ENCODE data around the gene CATSPERD. TPM values are rescaled to one million over a fixed set of nuclear protein-coding genes. Genes with fewer than 3 reads are reported as not detected.

Gene CATSPERD
- total RNA-seq, 2 experiments from 2014 or later, result not detected

GRCh38 chr19:5803752-5804515 lies 83.5 kb downstream of the CATSPERD start:
- peak; percentile 97 for ATAC-seq
- H3K36me3 Mint-ChIP-seq (ENCODE audit: low read depth), result no peaks in the 10 kb centered on the region
- peak; percentile 98 for DNase-seq
- H3K27ac Mint-ChIP-seq, result peak overlapping the region; percentile 47
- H3K9me3 Mint-ChIP-seq (ENCODE audit: low read depth), result no peaks in the 10 kb centered on the region
- peaks cover 21% of the 10 kb centered on the region for H3K4me1 Mint-ChIP-seq
- ChIA-PET CTCF (interaction anchor here (0.5 to 2.3 kb wide), 33 partner anchors 9 to 1365 kb away, joined by 3 to 37 read pairs (median 4); partner anchors contain the start of genes CATSPERD, DUS3L, NDUFA11 and RANBP3), POLR2A (interaction anchor here (0.6 to 1.6 kb wide), 7 partner anchors 9 to 117 kb away, joined by 3 to 18 read pairs (median 3); partner anchors contain the start of genes NDUFA11 and VMAC)
- H3K4me3 Mint-ChIP-seq, result peak overlapping the region; percentile 63
- intact Hi-C loops (cut with DNase I, micrococcal nuclease), result loop anchor here (1.0 to 5.0 kb wide), 12 partner anchors 13 to 589 kb away; partner anchors contain the start of genes DUS3L (in 2 of the 2), NDUFA11 (in 2 of the 2), CATSPERD (in 1 of the 2) and GTF2F1 (in 1 of the 2)
- peaks cover 20% of the 10 kb centered on the region for H3K27me3 Mint-ChIP-seq

- H3K36me3 Mint-ChIP-seq (ENCODE audit: low read depth), result no peaks in the 10 kb centered on the region
- POLR2A ChIA-PET, result interaction anchor here (0.6 to 1.6 kb wide), 5 partner anchors 10 to 118 kb away, joined by 3 to 18 read pairs (median 7); partner anchors contain the start of genes NDUFA11 and VMAC
- peak within 1 kb of the TSS; percentile 12 for H3K27ac Mint-ChIP-seq
- no peaks in the 10 kb centered on the region for H3K9me3 Mint-ChIP-seq (ENCODE audit: low read depth)
- ATAC-seq, result no peak
- peak within 1 kb of the TSS; percentile 63 for H3K4me3 Mint-ChIP-seq
- intact Hi-C loops (cut with DNase I, micrococcal nuclease), result loop anchor here (1.0 to 5.0 kb wide), 12 partner anchors 13 to 589 kb away; partner anchors contain the start of genes DUS3L (in 2 of the 2), NDUFA11 (in 2 of the 2), CATSPERD (in 1 of the 2) and GTF2F1 (in 1 of the 2)
- CTCF ChIA-PET, result interaction anchor here (0.5 to 2.3 kb wide), 29 partner anchors 9 to 323 kb away, joined by 3 to 37 read pairs (median 5); partner anchors contain the start of genes CATSPERD, DUS3L, NDUFA11 and RANBP3
- H3K4me1 Mint-ChIP-seq, result peaks cover 21% of the 10 kb centered on the region
- DNase-seq, result peak; percentile 72
- H3K27me3 Mint-ChIP-seq, result peaks cover 16% of the 10 kb centered on the region
These were observed 84.4 kb downstream of the CATSPERD start, which contains the start of gene NRTN for GRCh38 chr19:5804516-5805461. NRTN (plus strand) TSS chr19:5805067; CDS start chr19:5824166, 19,099 bp downstream.

- Mint-ChIP-seq H3K4me3 (peak overlapping the region; percentile 54), H3K27ac (no peak overlapping the region), H3K27me3 (peaks cover 15% of the 10 kb centered on the region), H3K9me3 (ENCODE audit: low read depth) (no peaks in the 10 kb centered on the region), H3K36me3 (ENCODE audit: low read depth) (no peaks in the 10 kb centered on the region), H3K4me1 (peaks cover 21% of the 10 kb centered on the region)
- intact Hi-C loops (cut with DNase I, micrococcal nuclease), result no loop called here
- POLR2A ChIA-PET, result no interaction called here
- DNase-seq, result peak; percentile 82
- CTCF ChIA-PET, result interaction anchor here (1.1 kb wide), 1 partner anchor 162 kb away, joined by 5 read pairs; no protein-coding TSS in a partner anchor
- no peak for ATAC-seq
These were observed 85.2 kb downstream of the CATSPERD start for GRCh38 chr19:5805462-5806132.

GRCh38 chr19:5806133-5806489 lies 85.7 kb downstream of the CATSPERD start:
- no peak for ATAC-seq
- H3K4me3 Mint-ChIP-seq, result no peak overlapping the region
- no peaks in the 10 kb centered on the region for H3K36me3 Mint-ChIP-seq (ENCODE audit: low read depth)
- no peak overlapping the region for H3K27ac Mint-ChIP-seq
- POLR2A ChIA-PET, result no interaction called here
- no peak for DNase-seq
- H3K9me3 Mint-ChIP-seq (ENCODE audit: low read depth), result no peaks in the 10 kb centered on the region
- CTCF ChIA-PET, result interaction anchor here (1.0 to 1.1 kb wide), 3 partner anchors 16 to 162 kb away, joined by 4 to 5 read pairs (median 5); no protein-coding TSS in a partner anchor
- H3K4me1 Mint-ChIP-seq, result peaks cover 21% of the 10 kb centered on the region
- intact Hi-C loops (cut with DNase I, micrococcal nuclease), result no loop called here
- H3K27me3 Mint-ChIP-seq, result peaks cover 12% of the 10 kb centered on the region

- POLR2A ChIA-PET, result no interaction called here
These were observed 86.5 kb downstream of the CATSPERD start for GRCh38 chr19:5806905-5807304.

GRCh38 chr19:5808120-5808816 lies 87.8 kb downstream of the CATSPERD start:
- Mint-ChIP-seq H3K36me3 (ENCODE audit: low read depth) (no peaks in the 10 kb centered on the region), H3K9me3 (ENCODE audit: low read depth) (no peaks in the 10 kb centered on the region), H3K27me3 (peaks cover 3% of the 10 kb centered on the region), H3K27ac (no peak overlapping the region), H3K4me1 (peaks cover 12% of the 10 kb centered on the region), H3K4me3 (no peak overlapping the region)
- intact Hi-C loops (cut with DNase I, micrococcal nuclease), result no loop called here
- ChIA-PET POLR2A (no interaction called here), CTCF (interaction anchor here (0.7 to 1.4 kb wide), 5 partner anchors 14 to 603 kb away, joined by 3 to 4 read pairs (median 3); no protein-coding TSS in a partner anchor)
- DNase-seq (no peak), ATAC-seq (no peak)

More at GRCh38 chr19:5806905-5807304, 86.5 kb downstream of the CATSPERD start:
- no peaks in the 10 kb centered on the region for H3K36me3 Mint-ChIP-seq (ENCODE audit: low read depth)
- H3K27me3 Mint-ChIP-seq, result peaks cover 10% of the 10 kb centered on the region
- ATAC-seq, result no peak
- CTCF ChIA-PET, result interaction anchor here (1.0 to 1.1 kb wide), 3 partner anchors 16 to 161 kb away, joined by 4 to 5 read pairs (median 5); no protein-coding TSS in a partner anchor
- no peak overlapping the region for H3K27ac Mint-ChIP-seq
- intact Hi-C loops (cut with DNase I, micrococcal nuclease), result no loop called here
- no peak for DNase-seq
- H3K9me3 Mint-ChIP-seq (ENCODE audit: low read depth), result no peaks in the 10 kb centered on the region
- H3K4me3 Mint-ChIP-seq, result no peak overlapping the region
- H3K4me1 Mint-ChIP-seq, result peaks cover 19% of the 10 kb centered on the region

GRCh38 chr19:5809053-5809452 lies 88.6 kb downstream of the CATSPERD start:
- Mint-ChIP-seq H3K4me1 (peaks cover 6% of the 10 kb centered on the region), H3K9me3 (ENCODE audit: low read depth) (no peaks in the 10 kb centered on the region), H3K36me3 (ENCODE audit: low read depth) (no peaks in the 10 kb centered on the region), H3K4me3 (no peak overlapping the region), H3K27ac (no peak overlapping the region), H3K27me3 (peaks cover 2% of the 10 kb centered on the region)
- ChIA-PET POLR2A (interaction anchor here (0.6 kb wide), 1 partner anchor 21 kb away, joined by 3 read pairs; no protein-coding TSS in a partner anchor), CTCF (interaction anchor here (0.7 to 1.4 kb wide), 2 partner anchors 16 to 603 kb away, joined by 3 to 4 read pairs; no protein-coding TSS in a partner anchor)
- no peak for DNase-seq
- intact Hi-C loops (cut with DNase I, micrococcal nuclease), result no loop called here
- ATAC-seq, result no peak

- CTCF ChIA-PET, result no interaction called here
- H3K27me3 Mint-ChIP-seq, result peaks cover 2% of the 10 kb centered on the region
- peaks cover 2% of the 10 kb centered on the region for H3K4me1 Mint-ChIP-seq
- DNase-seq (no peak), ATAC-seq (no peak)
- H3K27ac Mint-ChIP-seq, result no peak overlapping the region
- no peaks in the 10 kb centered on the region for H3K9me3 Mint-ChIP-seq (ENCODE audit: low read depth)
- intact Hi-C loops (cut with DNase I, micrococcal nuclease), result no loop called here
- H3K4me3 Mint-ChIP-seq, result no peak overlapping the region
- no peaks in the 10 kb centered on the region for H3K36me3 Mint-ChIP-seq (ENCODE audit: low read depth)
- POLR2A ChIA-PET, result interaction anchor here (0.6 kb wide), 1 partner anchor 20 kb away, joined by 3 read pairs; no protein-coding TSS in a partner anchor
These were observed 89.0 kb downstream of the CATSPERD start for GRCh38 chr19:5809469-5809868.

- DNase-seq (no peak), ATAC-seq (no peak)
- intact Hi-C loops (cut with DNase I, micrococcal nuclease), result no loop called here
- ChIA-PET POLR2A (no interaction called here), CTCF (interaction anchor here (1.2 kb wide), 1 partner anchor 17 kb away, joined by 4 read pairs; no protein-coding TSS in a partner anchor)
- no peaks in the 10 kb centered on the region for H3K9me3 Mint-ChIP-seq (ENCODE audit: low read depth)
- no peak overlapping the region for H3K27ac Mint-ChIP-seq
- no peaks in the 10 kb centered on the region for H3K27me3 Mint-ChIP-seq
- no peaks in the 10 kb centered on the region for H3K36me3 Mint-ChIP-seq (ENCODE audit: low read depth)
- H3K4me3 Mint-ChIP-seq, result no peak overlapping the region
- H3K4me1 Mint-ChIP-seq, result no peaks in the 10 kb centered on the region
These were observed 90.7 kb downstream of the CATSPERD start for GRCh38 chr19:5811117-5811516.
